ENCODE results near the gene CYB5B.

The CYB5B gene

GRCh38 chr16:69406780-69407331, 17.6 kb upstream of the CYB5B start:
- in situ Hi-C loops (cut with MboI; ENCODE audit: low sequenced_read_pairs, unreplicated experiment), result no loop called here
- TF ChIP-seq CTCF (IDR thresholded peaks at IDR 0.05; ENCODE audit: borderline replicate concordance, control extremely low read depth, extremely low read depth, insufficient read depth, missing control alignments), result no peak
- no peak for DNase-seq (ENCODE audit: low spot score)

GRCh38 chr16:69407702-69408323, 16.6 kb upstream of the CYB5B start:
- no peak for DNase-seq (ENCODE audit: low spot score)
- in situ Hi-C loops (cut with MboI; ENCODE audit: low sequenced_read_pairs, unreplicated experiment), result no loop called here
- no peak for TF ChIP-seq CTCF (IDR thresholded peaks at IDR 0.05; ENCODE audit: borderline replicate concordance, control extremely low read depth, extremely low read depth, insufficient read depth, missing control alignments)

GRCh38 chr16:69408475-69408874, 15.9 kb upstream of the CYB5B start:
- DNase-seq (ENCODE audit: low spot score), result no peak
- no peak for TF ChIP-seq CTCF (IDR thresholded peaks at IDR 0.05; ENCODE audit: borderline replicate concordance, control extremely low read depth, extremely low read depth, insufficient read depth, missing control alignments)
- in situ Hi-C loops (cut with MboI; ENCODE audit: low sequenced_read_pairs, unreplicated experiment), result no loop called here

GRCh38 chr16:69410219-69410990, 14.0 kb upstream of the CYB5B start:
- in situ Hi-C loops (cut with MboI; ENCODE audit: low sequenced_read_pairs, unreplicated experiment), result no loop called here
- no peak for DNase-seq (ENCODE audit: low spot score)
- TF ChIP-seq CTCF (IDR thresholded peaks at IDR 0.05; ENCODE audit: borderline replicate concordance, control extremely low read depth, extremely low read depth, insufficient read depth, missing control alignments), result no peak

- TF ChIP-seq CTCF (IDR thresholded peaks at IDR 0.05; ENCODE audit: borderline replicate concordance, control extremely low read depth, extremely low read depth, insufficient read depth, missing control alignments), result no peak
- no peak for DNase-seq (ENCODE audit: low spot score)
- in situ Hi-C loops (cut with MboI; ENCODE audit: low sequenced_read_pairs, unreplicated experiment), result no loop called here
Measured at GRCh38 chr16:69411064-69411985, 13.1 kb upstream of the CYB5B start.

- in situ Hi-C loops (cut with MboI; ENCODE audit: low sequenced_read_pairs, unreplicated experiment), result no loop called here
- no peak for TF ChIP-seq CTCF (IDR thresholded peaks at IDR 0.05; ENCODE audit: borderline replicate concordance, control extremely low read depth, extremely low read depth, insufficient read depth, missing control alignments)
- DNase-seq (ENCODE audit: low spot score), result no peak
Measured at GRCh38 chr16:69412287-69412686, 12.1 kb upstream of the CYB5B start.

All from GM13976 (cell line).